Uterus (tissue), 4 donors: Measurements from ENCODE around the gene NHS. TPM values are rescaled to one million over a fixed set of nuclear protein-coding genes. Genes with fewer than 3 reads are reported as not detected.

ENCODE experiments used
- DNase-seq, 2 donors: peaks; one replicate each; pipeline ENCODE4 v3.0.0-alpha.2; 2019 to 2020
- H3K27ac ChIP-seq, 2 donors: fragments of 200-600 bp; sonication (generic); 1 replicate in 1 of 2; 2 replicates in 1 of 2; pipeline ENCODE4 v1.5.1; 2016 to 2018
- H3K27me3 ChIP-seq, 2 donors: fragments of 200-600 bp; sonication (generic); one replicate each; pipeline ENCODE4 v1.5.1; 2018 to 2019; ENCODE audit warnings: control low read depth in 1 of 2
- H3K36me3 ChIP-seq, 2 donors: fragments of 200-600 bp; sonication (generic); one replicate each; pipeline ENCODE4 v1.5.1; 2019; ENCODE audit warnings: control low read depth in 1 of 2
- H3K4me1 ChIP-seq, 2 donors: fragments of 200-600 bp; sonication (generic); one replicate each; pipeline ENCODE4 v1.5.1; 2018 to 2019; ENCODE audit warnings: control low read depth in 1 of 2
- H3K4me3 ChIP-seq, 2 donors: fragments of 200-600 bp; sonication (generic); 1 replicate in 1 of 2; 2 replicates in 1 of 2; pipeline ENCODE4 v1.5.1; 2018 to 2019; ENCODE audit warnings: mild to moderate bottlenecking in 1 of 2
- H3K9me3 ChIP-seq, 2 donors: fragments of 200-600 bp; sonication (generic); one replicate each; pipeline ENCODE4 v1.5.1; 2019; ENCODE audit warnings: control low read depth in 1 of 2
- POLR2A ChIP-seq, 2 donors: fragments of 450-650 bp; IDR thresholded peaks; one replicate each; pipeline ENCODE4 v1.6.1; 2016; ENCODE audit warnings: antibody characterized with exemption in 2 of 2, mild to moderate bottlenecking in 1 of 2, moderate library complexity in 1 of 2
- intact Hi-C: fragments of 100-400 bp; cut with DNase I; formaldehyde crosslinking; loops from one replicate; pipeline ENCODE4 v1.15.1; 2023; ENCODE audit warnings: low total_unique reads
- total RNA-seq, 4 donors: library from RNA; depleted of rRNA in 3 of 4; stranded (reverse); fragments of >200 nt in 3 of 4; gene quantifications; one replicate each; pipeline versions ENCODE4 v1.1.0 to v1.2.4, GENCODE V29; 2014 to 2023
- TF ChIP-seq, protein P1 (sequence below), 4 experiments: fragments of 200-600 bp in 2 of 4; fragments of 450-650 bp in 2 of 4; sonication (generic) in 2 of 4; IDR thresholded peaks; one replicate each; pipeline ENCODE4 v1.5.1; 2016 to 2019; ENCODE audit warnings: antibody characterized with exemption in 4 of 4, mild to moderate bottlenecking in 2 of 4, moderate library complexity in 1 of 4
- donor health status: DM: yes; HTN: yes; CAD: no.

The NHS gene
- total RNA-seq, 4 donors from 2014 or later: 3.5 to 14.3 (median 9.5) TPM

DNA sequence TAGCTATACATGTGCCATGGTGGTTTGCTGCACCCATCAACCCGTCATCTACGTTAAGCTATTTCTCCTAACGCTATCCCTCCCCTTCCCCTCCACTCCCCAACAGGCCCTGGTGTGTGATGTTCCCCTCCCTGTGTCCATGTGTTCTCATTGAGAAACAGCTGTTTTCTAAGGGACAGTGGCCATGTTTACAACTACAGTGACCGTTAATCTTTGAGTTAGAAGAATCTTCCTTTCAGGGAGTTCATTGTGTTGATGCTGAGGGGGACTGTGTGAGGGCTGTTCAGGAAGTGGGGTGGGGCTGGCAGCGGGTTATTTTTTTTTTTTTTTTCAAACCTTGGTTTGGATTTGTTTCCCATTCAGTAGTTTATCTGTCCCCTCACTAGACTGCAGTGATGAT lies 179.9 kb downstream of the NHS start:
- Histone ChIP-seq H3K4me3 (no peak overlapping the region), H3K9me3 (no peaks in the 10 kb centered on the region), H3K36me3 (no peaks in the 10 kb centered on the region), H3K27me3 (no peaks in the 10 kb centered on the region), H3K4me1 (no peaks in the 10 kb centered on the region), H3K27ac (no peak overlapping the region)
- intact Hi-C loops: no loop called here
- no peak for DNase-seq
- TF ChIP-seq, protein P1, sequence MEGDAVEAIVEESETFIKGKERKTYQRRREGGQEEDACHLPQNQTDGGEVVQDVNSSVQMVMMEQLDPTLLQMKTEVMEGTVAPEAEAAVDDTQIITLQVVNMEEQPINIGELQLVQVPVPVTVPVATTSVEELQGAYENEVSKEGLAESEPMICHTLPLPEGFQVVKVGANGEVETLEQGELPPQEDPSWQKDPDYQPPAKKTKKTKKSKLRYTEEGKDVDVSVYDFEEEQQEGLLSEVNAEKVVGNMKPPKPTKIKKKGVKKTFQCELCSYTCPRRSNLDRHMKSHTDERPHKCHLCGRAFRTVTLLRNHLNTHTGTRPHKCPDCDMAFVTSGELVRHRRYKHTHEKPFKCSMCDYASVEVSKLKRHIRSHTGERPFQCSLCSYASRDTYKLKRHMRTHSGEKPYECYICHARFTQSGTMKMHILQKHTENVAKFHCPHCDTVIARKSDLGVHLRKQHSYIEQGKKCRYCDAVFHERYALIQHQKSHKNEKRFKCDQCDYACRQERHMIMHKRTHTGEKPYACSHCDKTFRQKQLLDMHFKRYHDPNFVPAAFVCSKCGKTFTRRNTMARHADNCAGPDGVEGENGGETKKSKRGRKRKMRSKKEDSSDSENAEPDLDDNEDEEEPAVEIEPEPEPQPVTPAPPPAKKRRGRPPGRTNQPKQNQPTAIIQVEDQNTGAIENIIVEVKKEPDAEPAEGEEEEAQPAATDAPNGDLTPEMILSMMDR (IDR thresholded peaks at IDR 0.05): no peak
- TF ChIP-seq POLR2A (IDR thresholded peaks at IDR 0.05): no peak

DNA sequence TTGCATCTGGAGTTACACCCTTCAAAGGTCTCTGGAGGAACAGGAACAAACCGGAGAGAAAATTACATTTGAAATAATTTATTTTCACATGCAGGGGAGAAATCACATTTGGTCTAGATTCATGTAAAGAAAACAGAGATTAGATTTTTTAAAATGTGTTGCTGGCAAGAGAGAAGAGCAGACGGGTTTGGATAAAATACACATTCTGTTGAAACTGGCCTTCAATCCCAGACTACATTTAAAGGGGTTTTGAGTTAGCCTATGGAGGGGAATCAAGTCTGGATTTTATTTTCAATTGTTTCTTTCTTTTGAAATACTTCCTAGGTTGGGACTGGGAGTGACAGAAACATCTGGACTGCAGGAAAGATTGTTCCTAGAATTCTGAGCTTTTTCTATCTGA lies 180.8 kb downstream of the NHS start:
- intact Hi-C loops: no loop called here
- DNase-seq: no peak
- TF ChIP-seq, protein P1 (IDR thresholded peaks at IDR 0.05): no peak
- TF ChIP-seq POLR2A (IDR thresholded peaks at IDR 0.05): no peak
- Histone ChIP-seq H3K9me3 (no peaks in the 10 kb centered on the region), H3K27ac (no peak overlapping the region), H3K4me1 (no peaks in the 10 kb centered on the region), H3K4me3 (no peak overlapping the region), H3K27me3 (no peaks in the 10 kb centered on the region), H3K36me3 (no peaks in the 10 kb centered on the region)

DNA sequence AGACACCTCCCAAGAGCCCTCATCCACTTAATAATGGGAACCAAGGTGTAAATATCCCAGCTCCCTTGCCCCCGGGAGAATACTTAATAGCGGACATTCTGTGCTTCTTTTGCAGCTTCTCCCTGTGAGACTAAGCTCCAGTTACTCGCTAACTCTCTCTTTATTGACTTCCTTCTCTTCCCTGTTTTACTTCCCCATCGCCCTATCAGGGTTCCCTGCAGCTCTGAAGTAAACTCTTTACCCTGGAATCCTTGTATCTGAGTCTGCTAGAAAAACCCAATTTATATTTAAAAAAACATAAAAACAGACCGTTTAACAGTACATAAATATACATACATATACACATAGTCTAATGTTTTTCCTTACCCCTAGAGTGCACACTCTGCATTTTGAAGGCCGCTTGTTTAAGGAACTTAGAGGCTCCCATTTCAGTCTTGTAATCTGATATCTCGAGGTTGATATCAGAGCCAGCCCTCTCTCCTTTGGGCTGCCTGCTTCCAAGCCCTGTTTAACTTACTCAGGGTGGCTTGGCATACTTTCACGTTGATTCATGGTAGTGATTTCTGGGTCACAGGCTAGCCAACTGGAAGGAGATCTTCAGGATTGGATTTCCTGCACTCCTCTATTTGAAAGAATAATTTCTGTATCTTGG lies 184.9 kb downstream of the NHS start:
- H3K4me3 ChIP-seq: no peak overlapping the region
- H3K27me3 ChIP-seq: no peaks in the 10 kb centered on the region
- no peaks in the 10 kb centered on the region for H3K4me1 ChIP-seq
- H3K9me3 ChIP-seq: no peaks in the 10 kb centered on the region
- H3K36me3 ChIP-seq: no peaks in the 10 kb centered on the region
- peak in 1 of 2 donors; percentile 47 for DNase-seq
- TF ChIP-seq, protein P1 (IDR thresholded peaks at IDR 0.05): no peak
- TF ChIP-seq POLR2A (IDR thresholded peaks at IDR 0.05): no peak
- H3K27ac ChIP-seq: peak overlapping the region in 1 of 2 donors; percentile 17
- intact Hi-C loops: no loop called here

DNA sequence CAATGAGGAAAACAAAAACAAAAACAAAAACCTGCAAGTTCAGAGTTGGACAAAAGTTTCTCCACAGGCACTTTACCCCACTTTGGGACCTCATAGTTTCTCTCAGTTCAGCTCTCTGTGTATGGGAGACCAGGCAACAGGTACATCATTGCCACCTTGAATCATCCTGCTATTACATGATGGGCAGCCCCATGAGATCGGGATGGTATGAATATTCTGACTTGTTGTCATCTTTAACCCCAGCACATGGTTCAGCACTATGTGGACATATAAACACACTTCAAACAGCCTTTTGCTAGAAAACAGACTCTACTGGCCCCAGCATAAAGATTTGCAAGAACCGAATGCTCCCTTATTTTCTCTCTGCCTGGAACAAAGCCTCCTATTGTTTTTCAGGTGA lies 185.4 kb downstream of the NHS start:
- Histone ChIP-seq H3K4me1 (no peaks in the 10 kb centered on the region), H3K4me3 (no peak overlapping the region), H3K27me3 (no peaks in the 10 kb centered on the region), H3K9me3 (no peaks in the 10 kb centered on the region), H3K36me3 (no peaks in the 10 kb centered on the region), H3K27ac (no peak overlapping the region)
- intact Hi-C loops: no loop called here
- TF ChIP-seq, protein P1 (IDR thresholded peaks at IDR 0.05): no peak
- no peak for TF ChIP-seq POLR2A (IDR thresholded peaks at IDR 0.05)
- DNase-seq: no peak

DNA sequence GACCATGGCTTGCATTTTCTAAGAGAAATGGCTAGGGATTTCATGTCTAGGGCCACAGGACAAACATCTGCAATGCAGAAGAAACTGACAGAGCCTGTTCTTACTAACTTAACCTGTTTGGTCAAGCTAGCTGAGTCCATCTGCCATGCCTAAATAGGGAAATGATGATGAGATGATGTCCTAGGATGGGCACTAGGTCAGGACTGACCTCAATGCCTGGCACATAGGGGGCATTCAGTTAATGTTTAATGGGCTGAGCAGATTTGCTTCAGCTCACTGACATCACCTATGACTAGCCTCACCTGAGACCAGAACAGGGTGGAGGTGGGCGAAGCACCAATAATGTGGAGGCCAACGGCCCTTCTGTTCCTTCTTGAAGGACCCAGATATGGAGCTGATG lies 188.1 kb downstream of the NHS start:
- TF ChIP-seq, protein P1 (IDR thresholded peaks at IDR 0.05): no peak
- TF ChIP-seq POLR2A (IDR thresholded peaks at IDR 0.05): no peak
- intact Hi-C loops: no loop called here

More for the DNA sequence above, 188.1 kb downstream of the NHS start:
- Histone ChIP-seq H3K27ac (no peak overlapping the region), H3K9me3 (no peaks in the 10 kb centered on the region), H3K4me3 (no peak overlapping the region), H3K4me1 (no peaks in the 10 kb centered on the region), H3K27me3 (no peaks in the 10 kb centered on the region), H3K36me3 (no peaks in the 10 kb centered on the region)
- DNase-seq: no peak
